RPMI7951 (cell line): ENCODE data around the gene HOXA11. TPM values are rescaled to one million over a fixed set of nuclear protein-coding genes. Genes with fewer than 3 reads are reported as not detected.

Experiments used
- DNase-seq: peaks from one replicate; pipeline ENCODE4 v3.0.0-alpha.2; 2012; ENCODE audit warnings: low read depth
- total RNA-seq: library from RNA; depleted of rRNA; stranded (reverse); fragments of >200 nt; shearing (Covaris generic); gene quantifications from 2 replicates; pipeline ENCODE4 v1.2.3, GENCODE V29; 2014

HOXA11 gene
- total RNA-seq, 1 experiment from 2014 or later = 1.4 TPM

DNA sequence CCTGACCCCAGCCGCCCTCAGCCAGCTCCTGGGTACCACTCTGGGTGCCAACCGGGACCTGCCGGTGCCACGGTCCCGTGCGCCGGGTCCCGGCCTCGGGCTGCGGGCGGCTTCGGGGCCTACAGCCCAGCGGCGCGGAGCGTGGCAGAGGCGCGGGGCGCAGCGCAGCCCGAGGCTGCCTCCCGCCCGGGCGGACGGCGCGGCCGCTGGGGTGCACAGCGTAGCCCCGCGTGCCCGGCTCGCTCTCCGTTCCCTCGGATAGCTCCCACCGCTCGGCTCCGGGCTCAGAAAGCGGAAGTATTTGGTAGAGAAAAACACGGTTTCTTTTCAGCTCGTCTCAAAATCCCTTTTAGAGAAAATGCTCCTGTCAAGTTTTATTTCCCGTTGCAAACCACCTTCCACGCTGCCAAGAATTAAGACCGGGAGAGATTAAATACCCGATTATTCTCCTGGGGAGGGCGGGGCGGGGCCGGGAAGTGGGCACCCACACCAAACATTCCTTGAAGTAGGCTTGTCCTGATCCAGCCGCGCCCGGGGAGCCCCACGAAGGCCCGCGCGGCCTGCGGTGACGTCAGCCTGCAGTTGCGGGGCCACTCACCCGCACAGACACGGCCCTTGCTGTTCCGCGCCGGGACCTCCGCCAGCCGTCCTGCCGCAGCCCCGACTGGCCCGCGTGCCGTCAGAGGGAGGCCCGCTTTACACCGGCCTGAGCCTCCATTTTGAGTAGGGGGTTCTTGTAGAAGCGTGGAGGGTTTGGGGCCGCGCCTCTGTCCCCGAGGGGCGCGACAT, 7.7 kb upstream of the HOXA11 start:
- DNase-seq = no peak

DNA sequence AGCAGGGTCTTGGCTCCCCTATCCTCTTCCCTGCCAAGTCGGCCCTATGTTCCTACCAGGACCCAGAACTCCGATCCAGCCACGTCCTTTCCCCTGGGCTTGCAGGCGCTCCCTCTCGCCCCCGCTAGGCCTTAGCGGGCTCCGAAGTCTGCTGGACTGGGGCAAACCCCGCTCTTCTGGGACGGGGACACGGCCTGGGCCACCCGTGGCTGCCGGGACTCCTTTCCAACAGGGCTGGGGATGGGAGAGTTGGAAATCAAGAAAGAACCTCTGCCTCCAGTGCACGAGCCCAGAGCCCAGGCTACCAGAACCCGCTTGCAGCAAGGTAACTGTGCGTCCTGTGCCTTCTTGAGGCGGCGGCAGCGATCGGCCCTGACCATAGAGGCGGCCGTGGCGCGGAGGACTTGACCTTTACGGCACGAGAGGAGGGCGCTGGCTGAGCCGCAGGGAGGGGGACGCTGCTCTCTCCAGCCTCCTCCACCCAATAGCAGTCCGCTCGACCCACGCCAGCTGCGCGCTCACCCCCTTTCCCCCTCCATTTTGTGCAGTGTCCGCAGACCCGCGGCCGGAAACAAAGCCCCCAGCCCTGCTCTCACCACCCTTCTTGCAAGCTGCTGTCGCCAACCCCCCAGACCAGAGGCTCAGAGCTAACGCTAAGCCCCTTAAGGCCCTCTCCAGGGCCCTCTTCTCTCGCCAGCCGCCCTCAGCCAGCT, 7.0 kb upstream of the HOXA11 start:
- no peak for DNase-seq

- no peak for DNase-seq
Measured at GRCh38 chr7:27191161-27191731, 6.2 kb upstream of the HOXA11 start.

DNA sequence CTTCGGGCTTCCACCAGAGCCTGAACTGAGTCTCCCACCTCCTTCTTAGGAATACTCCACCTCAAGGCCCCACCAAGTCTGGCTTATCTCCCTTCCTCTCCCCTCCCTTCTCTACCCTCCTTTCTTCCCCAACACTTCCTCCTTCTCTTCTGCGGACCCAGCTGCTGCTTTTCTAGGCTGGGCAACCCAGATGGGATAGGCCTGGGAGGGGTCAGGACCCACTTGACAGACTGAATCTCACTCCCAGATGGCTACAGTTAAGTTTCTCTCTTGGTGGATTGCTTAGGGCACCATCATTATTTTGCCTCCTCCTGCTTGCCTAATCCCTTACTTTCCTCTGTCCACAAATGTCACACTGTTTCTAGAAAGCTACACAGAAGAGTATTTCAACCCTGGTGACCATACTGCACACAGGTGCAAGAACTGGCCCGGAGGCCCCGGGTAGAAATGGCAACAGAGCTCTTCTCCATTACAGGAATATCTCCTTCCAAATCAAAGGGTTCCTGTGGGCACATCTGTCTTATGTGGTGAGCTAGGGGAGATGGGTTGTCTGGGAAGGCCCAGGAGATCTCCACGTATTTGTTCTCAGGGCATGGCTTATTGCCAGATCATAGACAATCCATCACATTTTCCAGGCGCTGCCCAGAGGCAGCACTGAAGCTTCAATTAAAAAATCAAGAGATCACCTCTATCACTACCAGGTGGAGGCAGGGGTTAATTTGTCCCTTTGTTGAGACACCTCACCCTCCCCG, 5.1 kb upstream of the HOXA11 start:
- DNase-seq = no peak

GRCh38 chr7:27189295-27189996, 4.4 kb upstream of the HOXA11 start:
- no peak for DNase-seq

- no peak for DNase-seq
Measured at GRCh38 chr7:27188386-27189294, 3.6 kb upstream of the HOXA11 start.

GRCh38 chr7:27187475-27188385, 2.7 kb upstream of the HOXA11 start:
- peak; percentile 28 for DNase-seq

GRCh38 chr7:27186668-27187474, 1.8 kb upstream of the HOXA11 start:
- peak; percentile 34 for DNase-seq

GRCh38 chr7:27185854-27186667, 1.0 kb upstream of the HOXA11 start:
- no peak for DNase-seq

GRCh38 chr7:27184337-27185012, 557 bp downstream of the HOXA11 start:
- DNase-seq = peak; percentile 67

DNA sequence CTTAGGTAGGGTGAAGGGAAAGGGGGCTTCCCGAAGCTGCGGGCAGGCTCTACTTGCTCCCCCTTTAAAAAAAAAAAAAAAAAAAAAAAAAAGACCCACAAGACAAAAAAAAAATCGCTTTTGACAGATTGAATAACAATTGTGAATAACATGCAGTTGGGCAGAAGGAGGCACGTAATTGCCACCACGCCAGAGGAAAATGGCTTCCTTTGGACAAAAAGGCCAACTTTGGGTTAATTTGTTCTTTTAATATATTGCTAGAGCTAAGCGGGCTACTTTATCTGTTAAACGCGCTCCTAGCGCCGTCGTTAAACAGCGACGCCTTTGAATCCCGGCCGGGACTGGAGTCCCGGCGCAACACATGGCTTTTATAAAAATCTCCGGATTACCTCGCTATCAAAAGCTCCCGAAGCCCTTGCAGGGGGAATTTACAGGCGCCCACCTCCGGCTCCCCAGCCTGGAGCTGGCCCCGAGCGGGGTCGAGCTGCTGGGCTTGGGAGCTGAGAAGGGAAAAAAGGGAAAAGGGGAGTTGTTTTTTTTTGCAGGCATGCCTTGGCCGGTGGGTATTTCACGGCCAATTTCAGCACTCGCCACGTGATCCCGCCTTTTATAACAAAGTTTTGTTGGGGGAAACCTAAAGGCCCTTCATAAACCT, 1.2 kb downstream of the HOXA11 start:
- peak; percentile 59 for DNase-seq

DNA sequence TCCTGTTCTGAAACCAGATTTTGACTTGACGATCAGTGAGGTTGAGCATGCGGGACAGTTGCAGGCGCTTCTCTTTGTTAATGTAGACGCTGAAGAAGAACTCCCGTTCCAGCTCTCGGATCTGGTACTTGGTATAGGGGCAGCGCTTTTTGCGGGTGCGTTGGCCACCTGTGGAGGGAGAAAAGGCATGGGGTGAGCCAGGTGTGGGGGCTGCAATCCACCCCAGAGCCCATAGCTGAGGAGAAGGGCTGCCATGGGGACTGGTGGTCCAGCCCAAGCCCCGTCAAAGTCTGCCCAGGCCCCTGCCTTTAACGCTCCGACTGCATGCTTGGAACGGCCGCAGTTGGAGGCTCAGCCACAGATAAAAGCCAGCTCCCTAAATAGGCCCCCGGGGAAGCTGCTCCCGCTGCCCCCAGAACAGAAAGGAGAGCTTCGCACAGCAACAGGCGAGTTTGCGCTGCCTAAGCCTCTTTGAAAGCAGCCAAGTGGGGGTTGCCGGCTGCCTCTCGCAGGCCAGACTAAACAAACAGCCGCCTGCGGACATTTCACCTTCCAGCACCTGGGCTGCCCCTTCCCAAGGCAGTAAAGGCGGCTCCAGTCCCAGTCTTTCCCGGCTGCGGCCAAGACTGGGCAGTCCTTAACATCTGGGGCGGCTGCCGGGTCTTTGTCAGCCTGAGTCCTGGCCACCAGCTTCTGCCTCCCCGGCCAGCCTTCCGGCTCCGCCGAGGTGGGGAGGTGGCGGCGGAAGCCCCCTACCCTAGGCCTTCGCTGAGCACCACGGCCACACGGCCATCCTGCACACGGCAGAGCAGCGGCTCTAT, 2.0 kb downstream of the HOXA11 start:
- no peak for DNase-seq

GRCh38 chr7:27182285-27182841, 2.7 kb downstream of the HOXA11 start:
- DNase-seq = no peak

DNA sequence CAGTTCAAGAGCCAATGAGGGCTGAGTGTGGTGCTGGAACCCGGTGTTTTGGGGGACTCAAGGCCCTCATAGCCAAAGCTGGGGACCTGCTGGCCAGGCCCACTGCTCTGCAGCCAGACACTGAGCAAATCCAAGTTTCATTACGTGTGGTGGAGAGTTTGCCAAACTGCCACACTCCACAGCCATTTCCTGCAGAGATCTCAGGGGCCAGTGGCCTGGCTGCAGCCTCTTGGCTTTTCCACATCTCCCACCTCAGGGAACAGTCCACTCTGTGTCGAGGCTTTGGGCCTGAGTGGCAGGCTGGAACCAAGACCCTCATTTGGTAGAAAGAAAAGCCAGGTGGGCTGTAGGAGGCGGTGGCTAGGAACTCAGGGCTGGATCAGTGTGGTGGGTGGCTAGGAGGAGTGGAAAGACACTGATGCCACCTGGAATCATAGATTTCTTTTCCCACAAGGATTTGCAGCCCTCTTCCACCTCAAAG, 3.2 kb downstream of the HOXA11 start:
- no peak for DNase-seq
